Esophagus muscularis mucosa (tissue), 4 donors: Measurements from ENCODE around the gene ADCK1. TPM values are rescaled to one million over a fixed set of nuclear protein-coding genes. Genes with fewer than 3 reads are reported as not detected.

ENCODE experiments used
- DNase-seq: peaks from one replicate; pipeline ENCODE4 v3.0.0-alpha.2; 2017; ENCODE audit errors: extremely low spot score
- H3K27ac ChIP-seq, 4 donors: fragments of 200-600 bp; sonication (generic); replicated peaks in 1 of 4; 1 replicate in 3 of 4; 2 replicates in 1 of 4; pipeline ENCODE4 v1.5.1; 2016 to 2019; ENCODE audit warnings: mild to moderate bottlenecking in 1 of 4
- H3K27me3 ChIP-seq, 4 donors: fragments of 200-600 bp; sonication (generic); one replicate each; pipeline versions ENCODE4 v1.5.1 to v1.6.0; 2016 to 2019
- H3K36me3 ChIP-seq, 4 donors: fragments of 200-600 bp; sonication (generic); one replicate each; pipeline ENCODE4 v1.5.1; 2016 to 2019
- H3K4me1 ChIP-seq, 4 donors: fragments of 200-600 bp; sonication (generic); one replicate each; pipeline ENCODE4 v1.5.1; 2016 to 2019
- H3K4me3 ChIP-seq, 4 donors: fragments of 200-600 bp; sonication (generic); 1 replicate in 2 of 4; 2 replicates in 2 of 4; pipeline ENCODE4 v1.5.1; 2016 to 2019; ENCODE audit warnings: mild to moderate bottlenecking in 4 of 4, moderate library complexity in 1 of 4
- H3K9me3 ChIP-seq, 4 donors: fragments of 200-600 bp; sonication (generic); 1 replicate in 3 of 4; 2 replicates in 1 of 4; pipeline ENCODE4 v1.5.1; 2016 to 2019
- CTCF ChIP-seq, 3 experiments: fragments of 200-600 bp in 2 of 3; fragments of 450-650 bp in 1 of 3; sonication (generic) in 2 of 3; IDR thresholded peaks; one replicate each; pipeline ENCODE4 v1.5.1; 2017 to 2019; ENCODE audit warnings: antibody characterized with exemption in 3 of 3, mild to moderate bottlenecking in 2 of 3, moderate library complexity in 1 of 3
- EP300 ChIP-seq: sonication (generic); formaldehyde crosslinking; IDR thresholded peaks from one replicate; pipeline ENCODE4 v1.6.1; 2017; ENCODE audit warnings: antibody characterized with exemption
- POLR2A ChIP-seq: fragments of 450-650 bp; IDR thresholded peaks from one replicate; pipeline ENCODE4 v1.6.1; 2017; ENCODE audit warnings: antibody characterized with exemption, moderate library complexity, mild to moderate bottlenecking, low read depth
- POLR2AphosphoS5 ChIP-seq, 2 donors: sonication (generic); formaldehyde crosslinking; IDR thresholded peaks; one replicate each; pipeline ENCODE4 v1.6.1; 2017; ENCODE audit warnings: antibody characterized with exemption in 2 of 2
- WGBS: methylation state at CpG from one replicate; pipeline ENCODE4 v1.1.5; 2018; 5-methylcytosine and 5-hydroxymethylcytosine counted together
- intact Hi-C: fragments of 100-400 bp; cut with DNase I; formaldehyde crosslinking; loops from one replicate; pipeline ENCODE4 v1.15.1; 2023
- total RNA-seq, 4 donors: library from RNA; depleted of rRNA; stranded (reverse); fragments of >200 nt; gene quantifications; one replicate each; pipeline versions ENCODE4 v1.1.0 to v1.2.1, GENCODE V29; 2016

Gene ADCK1
- total RNA-seq, 4 donors from 2014 or later: 5.0 to 7.2 (median 5.7) TPM

- Histone ChIP-seq H3K9me3 (peaks cover 0 to 3% (median 0%) of the 10 kb centered on the region in 4 donors), H3K4me1 (no peaks in the 10 kb centered on the region), H3K27ac (no peak overlapping the region), H3K4me3 (no peak overlapping the region), H3K36me3 (peaks cover 0 to 33% (median 4%) of the 10 kb centered on the region in 4 donors), H3K27me3 (no peaks in the 10 kb centered on the region)
- no peak for TF ChIP-seq EP300
- TF ChIP-seq POLR2A: no peak
- whole genome bisulfite sequencing: 80% methylated on average over 3 of the region's 5 CpGs
- DNase-seq: no peak
- intact Hi-C loops: no loop called here
These were observed 93.1 kb downstream of the ADCK1 start for GRCh38 chr14:77892890-77893484.

- no peaks in the 10 kb centered on the region for H3K4me1 ChIP-seq
- no peak overlapping the region for H3K27ac ChIP-seq
- no peak overlapping the region for H3K4me3 ChIP-seq
- peaks cover 0 to 35% (median 0%) of the 10 kb centered on the region in 4 donors for H3K36me3 ChIP-seq
- no peaks in the 10 kb centered on the region for H3K9me3 ChIP-seq
- WGBS: 84% methylated on average over 2 of the region's 2 CpGs
- intact Hi-C loops: no loop called here
- no peak for TF ChIP-seq CTCF (IDR thresholded peaks at IDR 0.05)
- TF ChIP-seq POLR2AphosphoS5 (IDR thresholded peaks at IDR 0.05): no peak
- TF ChIP-seq POLR2A: no peak
- TF ChIP-seq EP300: no peak
- no peaks in the 10 kb centered on the region for H3K27me3 ChIP-seq
- DNase-seq: no peak
These were observed 97.5 kb downstream of the ADCK1 start for GRCh38 chr14:77897374-77897773.

- 80% methylated on average over 1 of the region's 1 CpG for WGBS
- peaks cover 0 to 43% (median 2%) of the 10 kb centered on the region in 4 donors for H3K36me3 ChIP-seq
- H3K27ac ChIP-seq: no peak overlapping the region
- H3K27me3 ChIP-seq: no peaks in the 10 kb centered on the region
- H3K4me3 ChIP-seq: no peak overlapping the region
- H3K4me1 ChIP-seq: no peaks in the 10 kb centered on the region
- no peak for DNase-seq
- intact Hi-C loops: no loop called here
- no peak for TF ChIP-seq POLR2AphosphoS5 (IDR thresholded peaks at IDR 0.05)
- no peak for TF ChIP-seq CTCF (IDR thresholded peaks at IDR 0.05)
- TF ChIP-seq POLR2A: no peak
- TF ChIP-seq EP300: no peak
- no peaks in the 10 kb centered on the region for H3K9me3 ChIP-seq
These were observed 102.9 kb downstream of the ADCK1 start for GRCh38 chr14:77902811-77903210.

- intact Hi-C loops: no loop called here
- Histone ChIP-seq H3K4me1 (no peaks in the 10 kb centered on the region), H3K27me3 (no peaks in the 10 kb centered on the region), H3K9me3 (no peaks in the 10 kb centered on the region), H3K27ac (no peak overlapping the region), H3K36me3 (peaks cover 0 to 47% (median 5%) of the 10 kb centered on the region in 4 donors), H3K4me3 (no peak overlapping the region)
- 85% methylated on average over 6 of the region's 6 CpGs for WGBS
- no peak for TF ChIP-seq CTCF (IDR thresholded peaks at IDR 0.05)
- TF ChIP-seq POLR2AphosphoS5 (IDR thresholded peaks at IDR 0.05): no peak
- no peak for TF ChIP-seq POLR2A
- TF ChIP-seq EP300: no peak
- DNase-seq: no peak
These were observed 103.3 kb downstream of the ADCK1 start for GRCh38 chr14:77903221-77903620.

GRCh38 chr14:77903937-77904617, 104.2 kb downstream of the ADCK1 start:
- Histone ChIP-seq H3K9me3 (no peaks in the 10 kb centered on the region), H3K36me3 (peaks cover 0 to 50% (median 8%) of the 10 kb centered on the region in 4 donors), H3K27me3 (no peaks in the 10 kb centered on the region), H3K4me1 (no peaks in the 10 kb centered on the region), H3K4me3 (no peak overlapping the region), H3K27ac (no peak overlapping the region)
- intact Hi-C loops: no loop called here
- WGBS: 94% methylated on average over 8 of the region's 8 CpGs
- TF ChIP-seq POLR2AphosphoS5 (IDR thresholded peaks at IDR 0.05) (no peak), CTCF (IDR thresholded peaks at IDR 0.05) (no peak), EP300 (no peak), POLR2A (no peak)
- DNase-seq: no peak
